Esophagus squamous epithelium (tissue), 4 donors: ENCODE data around the gene BCL6.

Experiments
- CTCF ChIP-seq, 6 experiments: fragments of 450-650 bp in 4 of 6; fragments of 200-600 bp in 2 of 6; sonication (generic) in 2 of 6; IDR thresholded peaks; one replicate each; pipeline ENCODE4 v1.5.1; 2016 to 2019; ENCODE audit warnings: antibody characterized with exemption in 6 of 6, mild to moderate bottlenecking in 4 of 6, moderate library complexity in 4 of 6
- POLR2A ChIP-seq, 4 donors: fragments of 450-650 bp; IDR thresholded peaks; one replicate each; pipeline ENCODE4 v1.6.1; 2017; ENCODE audit warnings: antibody characterized with exemption in 4 of 4, mild to moderate bottlenecking in 4 of 4, moderate library complexity in 3 of 4

- peak; percentile 93 to 99 (median 98) for TF ChIP-seq CTCF (IDR thresholded peaks at IDR 0.05)
- TF ChIP-seq POLR2A (IDR thresholded peaks at IDR 0.05): peak in 2 of 4 donors; percentile 56 to 65
These were observed 5.5 kb downstream of the BCL6 start for GRCh38 chr3:187739561-187740332.
